SK-N-SH (cell line): Measurements from ENCODE around the gene KRT2. TPM values are rescaled to one million over a fixed set of nuclear protein-coding genes. Genes with fewer than 3 reads are reported as not detected.

Experiments used
- CTCF ChIA-PET: fragments of 300-600, 350-600 bp; formaldehyde crosslinking; extraction: SDS; loops from one replicate; lab custom pipeline; 2021; lab: Yijun Ruan, JAX
- POLR2A ChIA-PET: fragments of 350-600 bp; sonication (Branson Sonifier 250); formaldehyde crosslinking; extraction: SDS; loops from one replicate; lab custom pipeline; 2020; ENCODE audit warnings: antibody characterized with exemption, inconsistent platforms; lab: Yijun Ruan, JAX
- DNase-seq: peaks from one replicate; pipeline ENCODE4 v3.0.0; 2012
- H2AFZ ChIP-seq: fragments of 200-600 bp; sonication (generic); 2 replicates; pipeline ENCODE4 v1.8.1; 2016; ENCODE audit warnings: antibody characterized with exemption, mild to moderate bottlenecking, low read depth
- H3F3A ChIP-seq: fragments of 200-600 bp; sonication (generic); replicated peaks from 2 replicates; pipeline ENCODE3; 2016; ENCODE audit warnings: antibody characterized with exemption, mild to moderate bottlenecking; ENCODE audit not compliant: insufficient read depth
- H3K27ac ChIP-seq, 2 experiments: fragments of 200-500 bp in 1 of 2; fragments of 200-600 bp in 1 of 2; sonication (Bioruptor generic) in 1 of 2; sonication (generic), shearing (Covaris generic) in 1 of 2; 2 replicates each; pipeline versions ENCODE4 v1.5.1 to v1.6.1; 2014 to 2016; ENCODE audit warnings: low read depth in 2 of 2, inconsistent platforms in 1 of 2, low read length in 1 of 2, mild to moderate bottlenecking in 1 of 2, mixed read lengths in 1 of 2
- H3K27me3 ChIP-seq: fragments of 200-600 bp; sonication (generic), shearing (Covaris generic); 2 replicates; pipeline ENCODE4 v1.6.1; 2016; ENCODE audit warnings: mixed run types; ENCODE audit not compliant: insufficient read depth
- H3K36me3 ChIP-seq, 2 experiments: fragments of 200-500 bp in 1 of 2; fragments of 200-600 bp in 1 of 2; sonication (Bioruptor generic) in 1 of 2; sonication (generic) in 1 of 2; replicated peaks in 1 of 2; 2 replicates each; pipeline versions ENCODE3 to v1.5.1; 2014 to 2016; ENCODE audit warnings: low read length in 1 of 2, mild to moderate bottlenecking in 1 of 2; ENCODE audit not compliant: insufficient read depth in 2 of 2, control insufficient read depth in 1 of 2
- H3K4me1 ChIP-seq, 2 experiments: fragments of 200-500 bp in 1 of 2; fragments of 200-600 bp in 1 of 2; sonication (Bioruptor generic) in 1 of 2; sonication (generic), shearing (Covaris generic) in 1 of 2; 2 replicates each; pipeline versions ENCODE4 v1.5.1 to v1.6.1; 2014 to 2016; ENCODE audit warnings: low read depth in 1 of 2, low read length in 1 of 2, mixed run types in 1 of 2; ENCODE audit not compliant: insufficient read depth in 2 of 2, control insufficient read depth in 1 of 2
- H3K4me2 ChIP-seq: fragments of 200-600 bp; sonication (generic), shearing (Covaris generic); 2 replicates; pipeline ENCODE4 v1.6.1; 2017; ENCODE audit warnings: mixed run types
- H3K4me3 ChIP-seq, 2 experiments: fragments of 200-500 bp in 1 of 2; fragments of 200-600 bp in 1 of 2; sonication (Bioruptor generic) in 1 of 2; sonication (generic), shearing (Covaris generic) in 1 of 2; 2 replicates each; pipeline versions ENCODE4 v1.5.1 to v1.8.1; 2014 to 2016; ENCODE audit warnings: low read depth in 2 of 2, inconsistent platforms in 1 of 2, low read length in 1 of 2, mild to moderate bottlenecking in 1 of 2, mixed read lengths in 1 of 2, moderate library complexity in 1 of 2
- H3K79me2 ChIP-seq: fragments of 200-600 bp; sonication (generic); 2 replicates; pipeline ENCODE4 v1.8.1; 2017; ENCODE audit warnings: mild to moderate bottlenecking; ENCODE audit not compliant: insufficient read depth
- H3K9ac ChIP-seq: fragments of 200-600 bp; sonication (generic); 2 replicates; pipeline ENCODE4 v1.6.1; 2017; ENCODE audit warnings: mixed run types
- H3K9me2 ChIP-seq: fragments of 200-600 bp; sonication (generic); 2 replicates; pipeline ENCODE4 v1.6.1; 2017; ENCODE audit warnings: mixed run types
- H3K9me3 ChIP-seq: fragments of 200-600 bp; sonication (generic); 2 replicates; pipeline ENCODE4 v1.6.1; 2017; ENCODE audit warnings: mixed run types, mild to moderate bottlenecking, moderate library complexity
- H4K20me1 ChIP-seq: fragments of 200-600 bp; sonication (generic); 2 replicates; pipeline ENCODE4 v1.6.1; 2017; ENCODE audit warnings: mild to moderate bottlenecking, mixed run types; ENCODE audit not compliant: insufficient read depth
- CHD2 ChIP-seq: fragments of 150-350 bp; IDR thresholded peaks from 2 replicates; pipeline ENCODE4 v1.6.1; 2018; ENCODE audit warnings: low read length; ENCODE audit not compliant: partially characterized antibody
- EZH2phosphoT487 ChIP-seq: fragments of 200-600 bp; sonication (generic); IDR thresholded peaks from 2 replicates; pipeline ENCODE4 v1.6.1; 2017; ENCODE audit warnings: low read depth, mixed run types, mild to moderate bottlenecking, antibody characterized with exemption, moderate library complexity, borderline replicate concordance
- FOSL2 ChIP-seq: IDR thresholded peaks from 2 replicates; pipeline ENCODE4 v1.4.0; 2012; ENCODE audit warnings: low read depth, mild to moderate bottlenecking, moderate library complexity, borderline replicate concordance
- FOXM1 ChIP-seq: IDR thresholded peaks from 2 replicates; pipeline ENCODE4 v1.4.0; 2012; ENCODE audit warnings: low read depth, mild to moderate bottlenecking
- MAX ChIP-seq: IDR thresholded peaks from 2 replicates; pipeline ENCODE4 v1.4.0; 2012; ENCODE audit warnings: low read depth
- NFIC ChIP-seq: IDR thresholded peaks from 2 replicates; pipeline ENCODE4 v1.4.0; 2012; ENCODE audit warnings: borderline replicate concordance
- NRF1 ChIP-seq: IDR thresholded peaks from 2 replicates; pipeline ENCODE4 v1.6.1; 2012; ENCODE audit warnings: low read depth, mild to moderate bottlenecking, low read length
- POLR2AphosphoS5 ChIP-seq: IDR thresholded peaks from 2 replicates; pipeline ENCODE4 v1.6.1; 2012; ENCODE audit warnings: low read depth, low read length
- REST ChIP-seq: IDR thresholded peaks from 2 replicates; pipeline ENCODE4 v1.6.1; 2012; ENCODE audit warnings: mild to moderate bottlenecking, low read depth, low read length, moderate library complexity
- TAF1 ChIP-seq: IDR thresholded peaks from 2 replicates; pipeline ENCODE4 v1.6.1; 2012; ENCODE audit warnings: low read depth, mild to moderate bottlenecking, low read length, moderate library complexity, borderline replicate concordance
- TCF12 ChIP-seq: IDR thresholded peaks from 2 replicates; pipeline ENCODE4 v1.4.0; 2012
- WGBS: methylation state at CpG from one replicate; pipeline ENCODE4 v1.1.6; 2017; ENCODE audit warnings: low lambda C conversion rate; 5-methylcytosine and 5-hydroxymethylcytosine counted together
- polyA plus RNA-seq, 3 experiments: library from polyadenylated mRNA; depleted of rRNA; stranded (reverse); fragments of >200 nt; gene quantifications; 2 replicates each; pipeline ENCODE4 v1.2.3, GENCODE V29; 2012
- TF ChIP-seq, protein P1 (sequence below): IDR thresholded peaks from 2 replicates; pipeline ENCODE4; 2012
- TF ChIP-seq, protein P2 (sequence below): fragments of 150-350 bp; IDR thresholded peaks from 2 replicates; pipeline ENCODE4 v1.6.1; 2016; ENCODE audit warnings: mild to moderate bottlenecking, low read depth, low read length

Gene KRT2
- polyA plus RNA-seq, 1 of the 3 experiments (the other 2 are of a cell fraction), result not detected

GRCh38 chr12:52680363-52680762 lies 28.4 kb upstream of the KRT2 start, which contains the start of gene KRT1 (continued):
- TF ChIP-seq, protein P1, sequence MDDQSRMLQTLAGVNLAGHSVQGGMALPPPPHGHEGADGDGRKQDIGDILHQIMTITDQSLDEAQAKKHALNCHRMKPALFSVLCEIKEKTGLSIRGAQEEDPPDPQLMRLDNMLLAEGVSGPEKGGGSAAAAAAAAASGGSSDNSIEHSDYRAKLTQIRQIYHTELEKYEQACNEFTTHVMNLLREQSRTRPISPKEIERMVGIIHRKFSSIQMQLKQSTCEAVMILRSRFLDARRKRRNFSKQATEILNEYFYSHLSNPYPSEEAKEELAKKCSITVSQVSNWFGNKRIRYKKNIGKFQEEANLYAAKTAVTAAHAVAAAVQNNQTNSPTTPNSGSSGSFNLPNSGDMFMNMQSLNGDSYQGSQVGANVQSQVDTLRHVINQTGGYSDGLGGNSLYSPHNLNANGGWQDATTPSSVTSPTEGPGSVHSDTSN, result no peak
- TF ChIP-seq, protein P2, sequence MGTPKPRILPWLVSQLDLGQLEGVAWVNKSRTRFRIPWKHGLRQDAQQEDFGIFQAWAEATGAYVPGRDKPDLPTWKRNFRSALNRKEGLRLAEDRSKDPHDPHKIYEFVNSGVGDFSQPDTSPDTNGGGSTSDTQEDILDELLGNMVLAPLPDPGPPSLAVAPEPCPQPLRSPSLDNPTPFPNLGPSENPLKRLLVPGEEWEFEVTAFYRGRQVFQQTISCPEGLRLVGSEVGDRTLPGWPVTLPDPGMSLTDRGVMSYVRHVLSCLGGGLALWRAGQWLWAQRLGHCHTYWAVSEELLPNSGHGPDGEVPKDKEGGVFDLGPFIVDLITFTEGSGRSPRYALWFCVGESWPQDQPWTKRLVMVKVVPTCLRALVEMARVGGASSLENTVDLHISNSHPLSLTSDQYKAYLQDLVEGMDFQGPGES, result no peak
- TF ChIP-seq FOXM1, result no peak
- TF ChIP-seq TAF1, result no peak
- TF ChIP-seq, all 33 proteins: peak for 0

DNA sequence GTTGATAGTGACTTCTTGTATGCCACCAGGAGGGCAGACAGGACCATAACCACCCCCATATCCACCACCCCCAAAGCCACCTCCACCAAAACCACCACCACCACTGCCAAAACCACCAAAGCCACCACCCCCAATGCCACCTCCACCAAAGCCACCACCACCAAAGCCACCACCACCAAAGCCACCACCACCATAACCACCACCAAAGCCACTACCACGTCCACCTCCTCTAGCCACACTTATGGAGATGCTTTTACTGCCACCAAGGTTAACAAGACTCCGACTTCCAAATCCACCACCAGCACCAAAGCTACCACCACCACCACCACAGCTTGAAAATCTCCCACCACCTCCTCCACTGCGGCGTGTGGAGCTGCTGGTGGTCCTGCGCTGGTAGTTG lies 27.9 kb upstream of the KRT2 start:
- DNase-seq, result no peak
- Histone ChIP-seq H3K4me1 (no peaks in the 10 kb centered on the region), H2AFZ (no peak overlapping the region), H3K79me2 (no peaks in the 10 kb centered on the region), H3K9ac (no peak overlapping the region), H3K27me3 (peaks cover 55% of the 10 kb centered on the region), H3K36me3 (no peaks in the 10 kb centered on the region), H3K4me2 (no peak overlapping the region), H3K9me3 (no peaks in the 10 kb centered on the region), H3K4me3 (no peak overlapping the region), H3F3A (no peaks in the 10 kb centered on the region), H3K27ac (no peak overlapping the region), H3K9me2 (no peaks in the 10 kb centered on the region), H4K20me1 (no peaks in the 10 kb centered on the region)
- ChIA-PET POLR2A (no interaction called here), CTCF (interaction anchor here (0.9 to 1.2 kb wide), 3 partner anchors 19 to 205 kb away, joined by 3 read pairs; no protein-coding TSS in a partner anchor)
- WGBS, result 10% methylated on average over 5 of the region's 5 CpGs
- TF ChIP-seq MAX (no peak), NFIC (no peak), NRF1 (no peak), REST (no peak), FOSL2 (no peak), POLR2AphosphoS5 (no peak), TCF12 (no peak), EZH2phosphoT487 (no peak), CHD2 (no peak)
- TF ChIP-seq, protein P1, result no peak
- TF ChIP-seq, protein P2, result no peak
